GM12865 (cell line): ENCODE data around the gene FH.
A peak's percentile ranks its signal among the peaks of the same experiment; 100 is the strongest.

Experiments
- DNase-seq: peaks from one replicate; pipeline ENCODE4 v3.0.0; 2010; ENCODE audit warnings: low read depth
- H3K4me3 ChIP-seq: 2 replicates; pipeline ENCODE4 v1.5.1; 2011; ENCODE audit warnings: mild to moderate bottlenecking, low read depth, low read length, control low read depth
- TF ChIP-seq, protein P1 (sequence below): IDR thresholded peaks from 2 replicates; pipeline ENCODE4 v1.5.1; 2011; ENCODE audit warnings: low read length, control low read depth, low read depth, inconsistent platforms; ENCODE audit not compliant: insufficient read depth; ENCODE audit errors: missing control alignments

Gene FH

DNA sequence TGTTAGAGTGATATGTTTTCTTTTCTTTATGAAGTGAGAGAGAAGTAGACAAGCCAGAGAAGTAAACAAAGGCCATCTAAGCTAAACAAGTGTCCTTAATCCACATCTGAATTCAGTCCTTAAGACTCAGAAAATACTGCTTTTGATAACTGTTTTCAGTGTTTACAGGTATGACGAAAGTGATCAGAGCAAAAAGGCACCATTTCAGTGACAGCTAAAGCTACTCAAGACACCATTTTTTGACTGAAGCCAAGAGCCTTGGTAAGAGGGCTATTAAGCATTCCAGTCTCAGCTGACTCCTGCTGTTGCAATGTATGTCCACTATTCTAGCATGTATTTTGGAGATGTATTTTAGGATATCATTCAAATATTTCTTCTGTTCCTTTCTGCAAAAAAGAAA lies 16.7 kb upstream of the FH start:
- DNase-seq = no peak
- no peak overlapping the region for H3K4me3 ChIP-seq
- TF ChIP-seq, protein P1, sequence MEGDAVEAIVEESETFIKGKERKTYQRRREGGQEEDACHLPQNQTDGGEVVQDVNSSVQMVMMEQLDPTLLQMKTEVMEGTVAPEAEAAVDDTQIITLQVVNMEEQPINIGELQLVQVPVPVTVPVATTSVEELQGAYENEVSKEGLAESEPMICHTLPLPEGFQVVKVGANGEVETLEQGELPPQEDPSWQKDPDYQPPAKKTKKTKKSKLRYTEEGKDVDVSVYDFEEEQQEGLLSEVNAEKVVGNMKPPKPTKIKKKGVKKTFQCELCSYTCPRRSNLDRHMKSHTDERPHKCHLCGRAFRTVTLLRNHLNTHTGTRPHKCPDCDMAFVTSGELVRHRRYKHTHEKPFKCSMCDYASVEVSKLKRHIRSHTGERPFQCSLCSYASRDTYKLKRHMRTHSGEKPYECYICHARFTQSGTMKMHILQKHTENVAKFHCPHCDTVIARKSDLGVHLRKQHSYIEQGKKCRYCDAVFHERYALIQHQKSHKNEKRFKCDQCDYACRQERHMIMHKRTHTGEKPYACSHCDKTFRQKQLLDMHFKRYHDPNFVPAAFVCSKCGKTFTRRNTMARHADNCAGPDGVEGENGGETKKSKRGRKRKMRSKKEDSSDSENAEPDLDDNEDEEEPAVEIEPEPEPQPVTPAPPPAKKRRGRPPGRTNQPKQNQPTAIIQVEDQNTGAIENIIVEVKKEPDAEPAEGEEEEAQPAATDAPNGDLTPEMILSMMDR = no peak

DNA sequence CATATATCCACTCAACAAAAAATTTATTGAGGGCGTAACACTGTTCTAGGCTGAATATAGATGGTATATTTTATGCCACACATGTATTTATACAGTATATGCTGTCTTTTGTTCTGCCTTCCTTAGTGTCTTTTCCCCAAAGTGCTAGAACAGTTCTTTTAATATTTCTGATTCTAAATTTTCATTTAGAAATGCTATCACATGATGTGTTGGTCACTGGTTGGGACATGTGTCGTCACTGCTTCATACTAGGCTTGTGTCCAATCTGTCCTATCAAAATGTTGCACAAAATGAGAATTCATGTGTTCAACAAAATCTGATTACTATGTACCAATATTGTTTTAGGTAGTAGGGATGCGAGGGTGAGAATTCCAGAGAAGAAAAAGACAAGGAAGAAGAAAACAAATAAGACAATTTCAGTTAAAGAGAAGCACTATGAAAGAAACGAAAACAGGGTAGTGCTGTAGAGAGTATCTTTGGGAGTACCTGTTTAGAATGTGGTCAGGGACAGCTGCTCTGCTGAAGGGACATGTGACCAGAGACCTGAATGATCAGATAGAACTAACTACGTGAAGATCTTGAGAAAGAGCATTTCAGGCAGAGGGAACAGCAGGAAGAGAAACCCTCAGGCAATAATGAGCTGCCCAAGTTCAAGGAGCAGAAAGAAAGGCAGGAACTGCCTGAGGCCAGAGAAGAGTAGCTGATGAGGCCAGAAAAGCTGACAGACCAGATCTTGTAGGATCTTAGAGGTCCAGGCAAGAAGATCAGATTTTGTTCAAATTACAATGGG lies 14.0 kb upstream of the FH start:
- TF ChIP-seq, protein P1 = no peak
- peak; percentile 52 for DNase-seq
- peak overlapping the region; percentile 68 for H3K4me3 ChIP-seq

DNA sequence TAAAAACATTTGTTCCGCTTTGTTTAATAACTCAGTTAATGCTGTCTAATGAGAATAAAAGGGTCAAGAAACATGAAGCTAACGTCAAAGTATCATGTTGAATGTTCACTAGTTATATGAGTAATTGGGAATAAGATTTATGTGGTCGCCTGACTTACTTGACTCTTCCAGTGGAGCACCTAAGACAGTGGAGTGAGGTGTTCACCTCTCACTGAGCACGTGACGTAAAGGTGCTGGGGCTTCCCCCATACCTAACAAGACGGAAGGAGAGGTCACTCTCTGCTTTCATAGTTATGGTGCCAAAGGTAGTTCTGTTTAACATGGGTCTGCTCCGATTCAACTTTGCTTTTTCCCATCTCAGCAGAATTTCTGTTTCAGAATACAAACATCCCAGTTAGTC lies 13.3 kb upstream of the FH start:
- peak overlapping the region; percentile 68 for H3K4me3 ChIP-seq
- peak; percentile 82 for DNase-seq
- TF ChIP-seq, protein P1 = no peak

DNA sequence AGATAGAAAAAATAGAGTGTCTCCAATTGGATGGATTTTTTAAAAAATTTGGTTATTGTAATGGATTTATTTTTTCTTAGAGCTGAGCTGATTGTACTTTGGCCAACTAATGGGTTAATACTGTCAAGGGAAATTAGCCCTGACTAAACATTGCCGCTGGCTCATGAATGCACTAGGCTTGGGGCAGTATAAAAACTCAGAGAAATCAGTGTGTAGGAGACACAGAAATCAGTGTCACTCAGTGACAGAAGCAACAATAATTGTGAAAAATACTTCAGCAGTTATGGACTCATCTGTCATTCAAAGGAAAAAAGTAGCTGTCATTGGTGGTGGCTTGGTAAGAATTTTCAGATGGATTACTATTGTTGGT lies 12.6 kb upstream of the FH start, which contains the start of gene KMO:
Gene KMO, plus strand, starts transcription at position 217 of the 370 bp plus-strand sequence. Its CDS starts 67 bp downstream, at position 284.
- peak within 1 kb of the TSS; percentile 68 for H3K4me3 ChIP-seq
- no peak for DNase-seq
- TF ChIP-seq, protein P1 = no peak

DNA sequence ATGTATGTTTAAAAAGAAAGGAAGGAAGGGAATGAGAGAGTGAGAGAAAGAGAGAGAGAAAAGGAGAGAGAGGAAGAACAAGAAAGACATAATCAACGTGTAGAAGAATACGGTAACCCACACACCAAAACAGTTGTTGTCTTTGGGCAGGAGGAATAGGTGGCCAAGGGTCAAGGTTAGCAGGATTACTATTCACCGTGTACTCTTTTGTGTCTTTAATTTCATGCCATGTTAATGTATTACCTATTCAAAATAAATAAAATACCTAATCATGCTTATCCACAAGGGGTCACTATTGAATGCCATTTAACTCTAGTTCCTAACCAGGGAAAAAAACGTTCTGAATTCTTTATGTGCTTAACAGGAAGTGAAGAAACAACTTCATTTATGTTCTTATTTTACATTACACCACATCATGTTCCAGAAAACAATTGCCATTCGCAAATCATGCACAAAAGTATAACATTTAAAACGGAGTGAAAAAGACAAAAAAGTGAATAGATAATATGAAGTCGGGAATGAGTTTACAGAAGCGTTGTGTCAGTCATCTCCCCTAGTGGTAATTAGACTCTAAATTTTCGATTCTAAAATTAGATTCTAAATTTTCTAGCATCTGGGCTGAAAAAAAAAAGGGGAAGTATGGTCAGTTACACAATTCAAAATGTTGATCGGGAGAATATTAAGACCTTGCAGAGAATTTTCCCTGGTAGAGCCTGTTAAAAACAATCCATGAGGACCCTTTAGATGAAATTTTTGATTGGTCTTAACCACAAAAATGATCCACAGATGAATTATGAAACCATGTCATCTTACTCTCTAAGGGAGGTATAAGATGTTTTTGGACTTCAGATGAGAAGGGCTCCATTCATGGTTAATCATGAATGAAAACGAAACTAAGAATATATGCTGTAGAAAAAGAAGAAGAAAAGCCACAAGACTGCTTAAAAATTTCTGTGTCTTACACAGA lies 11.9 kb upstream of the FH start:
- TF ChIP-seq, protein P1 = peak; percentile 36
- peak; percentile 76 for DNase-seq
- H3K4me3 ChIP-seq = peak overlapping the region; percentile 68

DNA sequence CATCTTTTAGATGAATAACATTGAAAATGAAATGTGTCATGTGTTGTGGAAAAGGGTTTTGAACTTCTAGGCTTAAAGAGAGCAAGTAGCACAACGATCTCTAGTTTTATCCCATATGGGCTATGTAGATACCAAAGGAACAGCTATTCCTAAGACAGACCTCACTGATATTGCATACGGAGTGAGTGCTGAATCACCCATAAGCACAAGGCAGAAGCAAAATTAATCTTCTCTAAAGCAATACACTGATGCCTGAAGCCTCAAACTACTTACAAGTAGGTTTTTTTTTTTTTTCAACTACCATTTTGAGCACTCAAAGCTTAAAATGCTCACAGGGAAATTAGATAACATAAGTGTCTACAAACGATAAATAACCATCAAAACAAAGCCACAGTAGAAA lies 7.6 kb upstream of the FH start:
- DNase-seq = no peak
- H3K4me3 ChIP-seq = no peak overlapping the region
- TF ChIP-seq, protein P1 = no peak
